BE2C (cell line): ENCODE data around the gene DZIP3.
"Not testable (repeated sequence)": the region's sequence is repeated elsewhere in the genome, so short reads cannot be mapped to it uniquely, and the experiment has no call there.

Experiments used
- DNase-seq: peaks from one replicate; pipeline ENCODE4 v3.0.0-alpha.2; 2020
- H3K27me3 ChIP-seq: fragments of 250-450 bp; sonication (Bioruptor Pico); 2 replicates; pipeline ENCODE4 v1.5.1; 2020; ENCODE audit warnings: mild to moderate bottlenecking
- H3K36me3 ChIP-seq: fragments of 250-450 bp; sonication (Bioruptor Pico); 2 replicates; pipeline ENCODE4 v1.5.1; 2020; ENCODE audit warnings: mild to moderate bottlenecking
- H3K4me1 ChIP-seq: fragments of 250-450 bp; sonication (Bioruptor Pico); 2 replicates; pipeline ENCODE4 v1.5.1; 2020
- H3K4me3 ChIP-seq: 2 replicates; pipeline ENCODE4 v1.5.1; 2011; ENCODE audit warnings: low read depth, low read length
- H3K9me3 ChIP-seq: fragments of 250-450 bp; sonication (Bioruptor Pico); 2 replicates; pipeline ENCODE4 v1.5.1; 2020
- CTCF ChIP-seq: IDR thresholded peaks from 2 replicates; pipeline ENCODE4 v1.5.1; 2012; ENCODE audit warnings: mild to moderate bottlenecking, low read depth, low read length

Gene DZIP3

GRCh38 chr3:108620250-108620649, 30.7 kb downstream of the DZIP3 start:
- no peak for TF ChIP-seq CTCF
- no peaks in the 10 kb centered on the region for H3K4me1 ChIP-seq
- no peaks in the 10 kb centered on the region for H3K36me3 ChIP-seq
- no peaks in the 10 kb centered on the region for H3K27me3 ChIP-seq
- no peaks in the 10 kb centered on the region for H3K9me3 ChIP-seq
- no peak for DNase-seq
- no peak overlapping the region for H3K4me3 ChIP-seq

GRCh38 chr3:108623504-108623903, 34.0 kb downstream of the DZIP3 start:
- H3K4me3 ChIP-seq = no peak overlapping the region
- H3K9me3 ChIP-seq = no peaks in the 10 kb centered on the region
- H3K36me3 ChIP-seq = no peaks in the 10 kb centered on the region; the same call in 1 of the 2 replicates
- DNase-seq = no peak
- no peaks in the 10 kb centered on the region for H3K4me1 ChIP-seq
- TF ChIP-seq CTCF = no peak
- no peaks in the 10 kb centered on the region for H3K27me3 ChIP-seq

GRCh38 chr3:108629974-108630373, 40.5 kb downstream of the DZIP3 start:
- H3K36me3 ChIP-seq = no peaks in the 10 kb centered on the region; the same call in 1 of the 2 replicates
- DNase-seq = no peak
- H3K9me3 ChIP-seq = no peaks in the 10 kb centered on the region
- H3K4me3 ChIP-seq = no peak overlapping the region
- TF ChIP-seq CTCF = no peak
- no peaks in the 10 kb centered on the region for H3K27me3 ChIP-seq
- H3K4me1 ChIP-seq = no peaks in the 10 kb centered on the region

GRCh38 chr3:108642526-108642925, 53.0 kb downstream of the DZIP3 start:
- H3K36me3 ChIP-seq = peaks cover 9% of the 10 kb centered on the region
- TF ChIP-seq CTCF = no peak
- peaks cover 6% of the 10 kb centered on the region for H3K4me1 ChIP-seq
- no peak for DNase-seq
- no peaks in the 10 kb centered on the region for H3K27me3 ChIP-seq
- no peaks in the 10 kb centered on the region for H3K9me3 ChIP-seq
- no peak overlapping the region for H3K4me3 ChIP-seq

GRCh38 chr3:108645364-108645763, 55.8 kb downstream of the DZIP3 start:
- no peak for TF ChIP-seq CTCF
- no peaks in the 10 kb centered on the region for H3K27me3 ChIP-seq
- no peak for DNase-seq

GRCh38 chr3:108655664-108656063, 66.1 kb downstream of the DZIP3 start:
- not testable (repeated sequence) for H3K4me3 ChIP-seq, H3K4me1 ChIP-seq, DNase-seq, H3K27me3 ChIP-seq, H3K36me3 ChIP-seq, H3K9me3 ChIP-seq

More at GRCh38 chr3:108645364-108645763, 55.8 kb downstream of the DZIP3 start:
- Histone ChIP-seq H3K36me3 (peaks cover 9% of the 10 kb centered on the region), H3K4me3 (no peak overlapping the region), H3K4me1 (peaks cover 6% of the 10 kb centered on the region), H3K9me3 (no peaks in the 10 kb centered on the region)

- H3K4me3 ChIP-seq = no peak overlapping the region
- H3K27me3 ChIP-seq = no peaks in the 10 kb centered on the region
- no peaks in the 10 kb centered on the region for H3K4me1 ChIP-seq
- H3K9me3 ChIP-seq = no peaks in the 10 kb centered on the region
- no peak for TF ChIP-seq CTCF
- no peak for DNase-seq
- no peaks in the 10 kb centered on the region; the same call in 1 of the 2 replicates for H3K36me3 ChIP-seq
Measured at GRCh38 chr3:108661699-108662098, 72.2 kb downstream of the DZIP3 start.
